ENCODE results near the gene AFF3. TPM values are rescaled to one million over a fixed set of nuclear protein-coding genes. Genes with fewer than 3 reads are reported as not detected.

The AFF3 gene
- total and polyA plus RNA-seq, 3 donors from 2014 or later = 18.0 to 34.4 (median 27.1) TPM

- no peak overlapping the region for H3K27ac ChIP-seq
- intact Hi-C loops (cut with DNase I; ENCODE audit: low total_unique reads) = no loop called here
- H3K36me3 ChIP-seq (ENCODE audit: low read depth, missing control alignments) = no peaks in the 10 kb centered on the region
- no peaks in the 10 kb centered on the region for H3K9me3 ChIP-seq
- H3K4me1 ChIP-seq = no peaks in the 10 kb centered on the region
- no peak for TF ChIP-seq CTCF (IDR thresholded peaks at IDR 0.05)
- TF ChIP-seq POLR2A (IDR thresholded peaks at IDR 0.05) = no peak
- no peak overlapping the region for H3K4me3 ChIP-seq
- H3K27me3 ChIP-seq = no peaks in the 10 kb centered on the region
- peak; percentile 18 for DNase-seq
- 72 to 92% methylated on average over 7 to 14 of the region's 14 CpGs for WGBS, 2 donors
Observed at GRCh38 chr2:99700482-99701398, 441.6 kb downstream of the AFF3 start.

- no peaks in the 10 kb centered on the region for H3K9me3 ChIP-seq
- 95 to 97% methylated on average over 2 of the region's 2 CpGs for WGBS, 2 donors
- no peak overlapping the region for H3K4me3 ChIP-seq
- H3K4me1 ChIP-seq = no peaks in the 10 kb centered on the region
- H3K27me3 ChIP-seq = no peaks in the 10 kb centered on the region
- H3K27ac ChIP-seq = no peak overlapping the region
- no peak for DNase-seq
- H3K36me3 ChIP-seq (ENCODE audit: low read depth, missing control alignments) = no peaks in the 10 kb centered on the region
- intact Hi-C loops (cut with DNase I; ENCODE audit: low total_unique reads) = no loop called here
- TF ChIP-seq CTCF (IDR thresholded peaks at IDR 0.05) (no peak), POLR2A (IDR thresholded peaks at IDR 0.05) (no peak)
Observed at GRCh38 chr2:99698896-99699295, 443.5 kb downstream of the AFF3 start.

GRCh38 chr2:99697811-99698568 is 444.4 kb downstream of the AFF3 start:
- no peak overlapping the region for H3K4me3 ChIP-seq
- DNase-seq = peak; percentile 22
- no peak for TF ChIP-seq CTCF (IDR thresholded peaks at IDR 0.05)
- TF ChIP-seq POLR2A (IDR thresholded peaks at IDR 0.05) = no peak
- intact Hi-C loops (cut with DNase I; ENCODE audit: low total_unique reads) = no loop called here
- H3K9me3 ChIP-seq = no peaks in the 10 kb centered on the region
- H3K4me1 ChIP-seq = no peaks in the 10 kb centered on the region
- H3K36me3 ChIP-seq (ENCODE audit: low read depth, missing control alignments) = no peaks in the 10 kb centered on the region
- no peak overlapping the region for H3K27ac ChIP-seq
- no peaks in the 10 kb centered on the region for H3K27me3 ChIP-seq

GRCh38 chr2:99695944-99696253 is 446.5 kb downstream of the AFF3 start:
- no peaks in the 10 kb centered on the region for H3K36me3 ChIP-seq (ENCODE audit: low read depth, missing control alignments)
- H3K27ac ChIP-seq = no peak overlapping the region
- TF ChIP-seq POLR2A (IDR thresholded peaks at IDR 0.05) (no peak), CTCF (IDR thresholded peaks at IDR 0.05) (no peak)
- intact Hi-C loops (cut with DNase I; ENCODE audit: low total_unique reads) = no loop called here
- no peak overlapping the region for H3K4me3 ChIP-seq
- no peak for DNase-seq
- H3K9me3 ChIP-seq = no peaks in the 10 kb centered on the region
- H3K4me1 ChIP-seq = no peaks in the 10 kb centered on the region
- no peaks in the 10 kb centered on the region for H3K27me3 ChIP-seq
